Amniotic epithelial cell (primary cell): ENCODE data around the gene GPR149.
"Not testable (repeated sequence)": the region's sequence is repeated elsewhere in the genome, so short reads cannot be mapped to it uniquely, and the experiment has no call there.

Source experiments
- DNase-seq: peaks from one replicate; pipeline ENCODE4 v3.0.0-alpha.2; 2010; ENCODE audit warnings: low read depth

GPR149 gene, protein sequence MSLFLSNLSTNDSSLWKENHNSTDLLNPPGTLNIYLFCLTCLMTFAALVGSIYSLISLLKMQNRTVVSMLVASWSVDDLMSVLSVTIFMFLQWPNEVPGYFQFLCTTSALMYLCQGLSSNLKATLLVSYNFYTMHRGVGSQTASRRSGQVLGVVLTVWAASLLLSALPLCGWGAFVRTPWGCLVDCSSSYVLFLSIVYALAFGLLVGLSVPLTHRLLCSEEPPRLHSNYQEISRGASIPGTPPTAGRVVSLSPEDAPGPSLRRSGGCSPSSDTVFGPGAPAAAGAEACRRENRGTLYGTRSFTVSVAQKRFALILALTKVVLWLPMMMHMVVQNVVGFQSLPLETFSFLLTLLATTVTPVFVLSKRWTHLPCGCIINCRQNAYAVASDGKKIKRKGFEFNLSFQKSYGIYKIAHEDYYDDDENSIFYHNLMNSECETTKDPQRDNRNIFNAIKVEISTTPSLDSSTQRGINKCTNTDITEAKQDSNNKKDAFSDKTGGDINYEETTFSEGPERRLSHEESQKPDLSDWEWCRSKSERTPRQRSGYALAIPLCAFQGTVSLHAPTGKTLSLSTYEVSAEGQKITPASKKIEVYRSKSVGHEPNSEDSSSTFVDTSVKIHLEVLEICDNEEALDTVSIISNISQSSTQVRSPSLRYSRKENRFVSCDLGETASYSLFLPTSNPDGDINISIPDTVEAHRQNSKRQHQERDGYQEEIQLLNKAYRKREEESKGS

DNA sequence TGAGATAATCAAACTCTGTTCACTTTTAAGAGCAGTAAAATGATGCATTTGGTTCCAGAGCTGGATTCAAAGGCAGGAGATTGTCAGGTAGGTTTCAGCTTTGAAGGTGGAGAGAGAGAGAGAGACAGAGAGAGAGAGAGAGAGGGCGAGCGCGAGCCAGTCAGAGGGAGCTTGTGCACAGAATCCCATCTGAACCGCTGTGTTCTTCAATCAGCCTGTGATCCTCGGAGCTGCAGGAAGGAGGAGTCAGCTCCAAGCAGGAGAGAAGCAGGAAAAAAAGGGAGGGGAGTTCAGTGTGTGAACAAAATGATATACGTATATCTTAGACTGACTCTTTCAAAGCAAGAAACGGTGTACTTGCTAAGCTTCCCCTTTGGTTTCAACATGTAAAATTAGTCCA lies at the start of gene GPR149:
TSS of gene GPR149 (minus strand) at position 177 of the 400 bp plus-strand sequence. CDS start 575 bp downstream, outside the sequence.
- DNase-seq: no peak

DNA sequence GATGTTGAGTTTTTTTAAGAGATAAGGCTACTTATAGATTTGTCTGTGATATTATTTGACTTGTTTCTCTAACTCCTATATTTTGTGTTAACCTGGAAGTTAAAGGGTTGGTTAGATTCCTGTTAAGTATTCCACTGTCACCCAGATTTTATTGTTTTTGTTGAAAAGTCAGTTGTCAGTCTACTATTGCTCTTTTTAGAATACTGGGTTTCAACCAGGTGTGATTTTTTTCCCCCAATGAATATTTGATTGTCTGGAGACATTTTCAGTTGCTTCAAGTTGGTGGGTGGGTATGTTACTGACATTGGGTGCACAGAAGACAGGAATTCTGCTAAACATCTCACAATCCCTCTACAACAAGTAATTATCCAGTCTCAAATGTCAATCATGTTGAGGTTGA lies 43.8 kb upstream of the GPR149 start:
- DNase-seq: no peak

DNA sequence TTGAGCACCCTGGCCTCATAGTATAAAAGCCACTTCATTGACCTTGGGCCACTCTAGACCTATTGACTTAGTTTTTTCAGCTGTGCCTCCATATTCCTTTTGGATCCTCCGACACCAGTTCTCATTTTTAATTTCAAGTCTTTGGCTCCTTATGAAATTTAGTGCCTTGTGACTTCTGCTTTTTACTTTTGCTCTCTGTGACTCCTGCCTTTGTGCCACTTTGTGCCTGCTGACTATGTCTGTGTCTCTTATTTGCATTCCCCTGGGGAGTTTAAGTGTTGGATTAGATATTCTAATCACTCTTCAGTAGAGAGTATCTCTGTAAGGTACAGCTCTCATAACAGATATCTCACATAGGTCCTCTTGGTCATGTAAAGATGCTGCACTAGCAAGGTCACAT lies 39.6 kb upstream of the GPR149 start:
- no peak for DNase-seq

DNA sequence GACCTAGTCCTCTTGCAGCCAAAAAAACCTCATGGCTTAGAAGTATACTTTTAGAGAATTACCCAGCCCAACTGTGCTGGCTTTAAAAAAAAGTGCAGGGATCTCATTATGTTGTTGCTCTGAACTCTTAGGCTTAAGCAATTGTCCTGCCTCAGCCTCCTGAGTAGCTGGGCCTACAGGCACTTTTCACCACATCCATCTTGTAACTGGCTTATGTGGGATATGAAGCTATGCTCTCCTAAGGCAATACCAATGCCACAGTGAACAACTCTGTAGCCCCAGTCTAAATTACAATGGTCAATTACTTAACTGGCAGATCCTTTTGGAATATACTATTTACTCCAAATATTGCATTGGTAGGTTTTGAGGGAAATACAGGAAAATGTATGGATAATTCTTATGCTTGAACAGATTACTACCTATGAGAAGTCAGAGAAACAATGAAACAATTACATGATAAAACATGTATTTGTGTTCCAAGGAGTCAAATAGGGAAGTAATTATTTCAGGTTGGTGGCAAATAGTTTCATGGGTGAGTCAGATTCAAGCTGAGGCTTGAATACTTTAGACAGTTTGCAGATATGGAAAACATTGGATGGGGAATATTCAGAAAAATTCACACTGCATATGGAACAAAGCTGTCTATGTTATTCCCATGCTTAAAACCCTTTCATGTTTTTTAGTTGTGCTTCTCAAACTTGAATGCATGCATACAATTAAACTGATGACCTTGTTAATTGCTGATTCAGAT lies 34.6 kb upstream of the GPR149 start:
- no peak for DNase-seq

DNA sequence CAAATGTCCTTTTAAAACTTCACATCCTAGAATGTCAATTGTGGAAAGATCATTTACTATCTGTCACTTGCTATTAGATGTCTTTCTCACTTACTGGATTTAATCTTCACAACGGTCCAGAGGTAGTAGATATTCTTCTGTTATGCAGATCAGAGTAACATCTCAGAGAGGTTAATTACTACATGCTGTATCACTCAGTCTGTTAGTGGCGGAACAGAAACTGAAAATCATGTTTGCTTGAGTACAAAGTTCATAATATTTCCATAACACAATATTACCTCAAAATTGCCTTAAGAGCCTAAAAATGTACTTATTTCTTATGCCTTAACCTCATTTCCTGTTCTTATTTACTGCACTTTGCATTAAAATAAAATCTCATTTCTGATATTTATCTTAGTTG lies 28.6 kb upstream of the GPR149 start:
- DNase-seq: no peak

DNA sequence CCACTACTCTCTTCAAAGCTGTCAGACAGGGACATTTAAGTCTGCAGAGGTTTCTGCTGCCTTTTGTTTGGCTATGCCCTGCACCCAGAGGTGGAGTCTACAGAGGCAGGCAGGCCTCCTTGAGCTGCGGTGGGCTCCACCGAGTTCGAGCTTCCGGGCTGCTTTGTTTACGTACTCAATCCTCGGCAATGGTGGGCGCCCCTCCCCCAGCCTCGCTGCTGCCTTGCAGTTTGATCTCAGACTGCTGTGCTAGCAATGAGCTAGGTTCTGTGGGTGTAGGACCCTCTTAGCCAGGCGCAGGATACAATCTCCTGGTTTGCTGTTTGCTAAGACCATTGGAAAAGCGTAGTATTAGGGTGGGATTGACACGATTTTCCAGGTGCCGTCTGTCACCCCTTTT lies 9.1 kb upstream of the GPR149 start:
- not testable (repeated sequence) for DNase-seq

DNA sequence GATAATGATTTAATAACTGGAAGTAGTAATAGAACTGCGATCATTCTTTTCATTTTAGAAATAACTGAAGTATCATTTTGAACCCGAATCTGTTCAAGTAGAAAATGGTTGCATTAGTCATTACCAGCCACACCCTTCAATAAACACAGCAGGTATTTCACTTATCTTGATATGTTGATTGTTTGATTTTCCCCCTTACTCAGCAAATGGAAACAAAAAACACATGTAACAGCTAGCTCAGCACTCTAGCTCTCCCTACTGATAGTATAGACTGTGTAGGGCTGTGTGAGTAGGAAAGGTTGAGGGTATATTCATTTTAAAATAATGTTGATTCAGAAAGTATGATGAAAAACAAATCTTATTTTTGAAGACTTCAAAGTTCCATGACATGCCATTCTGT lies 1.1 kb upstream of the GPR149 start:
- no peak for DNase-seq

DNA sequence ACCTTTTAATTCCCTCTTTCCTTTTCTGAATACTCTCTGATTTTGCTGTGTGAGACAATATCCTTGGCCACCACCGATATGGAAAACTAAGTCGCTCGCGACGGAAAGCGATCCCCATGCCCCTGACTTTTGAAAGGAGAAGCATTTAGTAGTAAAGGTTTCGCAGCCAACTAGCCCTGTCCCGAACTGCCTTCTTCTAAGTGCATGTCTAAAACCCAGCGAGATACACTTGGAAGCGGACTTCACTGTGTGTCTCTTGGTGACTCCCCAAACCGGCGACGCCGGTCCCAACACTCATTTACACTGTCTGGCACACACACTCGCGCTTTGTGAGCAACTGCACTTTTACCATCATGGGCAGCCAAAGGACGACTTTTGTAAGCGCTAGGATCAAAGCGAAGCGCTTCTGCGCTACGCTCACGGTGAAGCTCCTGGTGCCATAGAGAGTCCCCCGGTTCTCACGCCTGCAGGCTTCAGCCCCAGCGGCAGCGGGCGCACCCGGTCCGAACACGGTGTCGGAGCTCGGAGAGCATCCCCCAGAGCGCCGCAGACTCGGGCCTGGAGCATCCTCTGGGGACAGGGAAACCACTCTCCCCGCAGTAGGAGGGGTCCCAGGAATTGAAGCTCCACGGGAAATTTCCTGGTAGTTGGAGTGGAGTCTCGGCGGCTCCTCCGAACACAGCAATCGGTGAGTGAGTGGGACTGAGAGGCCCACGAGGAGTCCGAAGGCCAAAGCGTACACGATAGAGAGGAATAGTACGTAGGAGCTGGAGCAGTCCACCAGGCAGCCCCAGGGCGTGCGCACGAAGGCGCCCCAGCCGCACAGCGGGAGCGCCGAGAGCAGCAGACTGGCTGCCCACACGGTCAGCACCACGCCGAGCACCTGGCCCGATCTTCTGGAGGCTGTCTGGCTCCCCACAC lies 1.4 kb downstream of the GPR149 start:
- no peak for DNase-seq

DNA sequence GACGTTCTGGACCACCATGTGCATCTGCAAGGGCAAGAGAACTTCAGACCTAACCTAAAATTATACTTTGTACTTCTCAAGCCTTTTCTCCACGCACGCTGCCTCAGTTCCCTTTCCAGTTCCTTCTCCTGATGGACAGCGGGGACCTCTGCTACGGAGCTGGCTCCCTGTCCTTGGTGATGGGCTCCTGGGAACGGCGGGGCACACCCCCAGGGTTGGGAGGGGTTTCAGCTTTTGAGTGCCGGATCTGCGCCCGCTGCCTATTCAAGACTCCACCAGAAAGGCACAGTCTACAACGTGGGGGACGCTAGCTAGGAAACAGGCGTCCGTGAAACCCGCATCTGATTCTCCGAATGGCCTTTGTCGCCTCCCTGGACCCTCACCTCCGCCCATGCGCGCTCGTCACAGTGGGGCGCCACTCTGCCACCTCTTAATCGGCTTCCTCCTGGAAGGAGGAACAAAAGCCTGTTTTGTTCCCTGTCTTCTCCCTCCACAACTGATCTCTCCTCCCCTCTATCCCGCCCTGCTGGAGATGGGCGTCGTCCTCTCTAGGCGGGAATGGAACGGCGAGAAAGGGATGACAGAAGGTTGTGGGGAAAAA lies 2.2 kb downstream of the GPR149 start:
- no peak for DNase-seq

DNA sequence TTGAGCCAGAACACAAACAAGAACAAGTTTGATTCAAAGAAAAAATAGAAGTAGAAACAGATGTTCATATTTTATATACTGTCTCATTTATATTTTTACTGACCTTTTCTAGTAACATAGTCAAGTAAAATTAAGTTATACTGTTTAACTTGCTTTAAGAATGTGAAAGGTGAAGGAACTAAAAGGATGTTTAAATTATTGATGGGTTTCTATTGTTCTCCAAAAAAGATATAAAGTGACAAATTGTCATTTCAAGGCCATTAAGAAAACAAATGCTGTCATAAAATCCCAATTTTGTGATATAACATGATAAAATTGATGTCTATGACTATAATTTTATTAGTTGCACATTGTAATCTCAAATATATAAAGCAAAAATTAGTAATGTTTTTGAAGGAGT lies 7.3 kb downstream of the GPR149 start:
- no peak for DNase-seq

DNA sequence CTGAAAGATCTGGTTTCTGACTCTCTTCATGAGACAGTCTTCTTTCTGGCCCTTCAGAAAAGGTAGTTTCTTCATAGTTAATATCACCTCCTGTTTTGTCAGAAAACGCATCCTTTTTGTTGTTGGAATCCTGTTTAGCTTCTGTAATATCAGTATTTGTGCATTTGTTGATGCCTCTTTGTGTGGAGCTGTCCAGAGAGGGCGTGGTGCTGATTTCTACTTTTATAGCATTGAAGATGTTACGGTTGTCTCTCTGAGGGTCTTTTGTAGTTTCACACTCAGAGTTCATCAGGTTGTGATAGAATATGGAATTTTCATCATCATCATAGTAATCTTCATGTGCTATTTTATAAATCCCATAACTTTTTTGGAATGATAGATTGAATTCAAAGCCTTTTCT lies 8.9 kb downstream of the GPR149 start:
- peak; percentile 10 for DNase-seq

DNA sequence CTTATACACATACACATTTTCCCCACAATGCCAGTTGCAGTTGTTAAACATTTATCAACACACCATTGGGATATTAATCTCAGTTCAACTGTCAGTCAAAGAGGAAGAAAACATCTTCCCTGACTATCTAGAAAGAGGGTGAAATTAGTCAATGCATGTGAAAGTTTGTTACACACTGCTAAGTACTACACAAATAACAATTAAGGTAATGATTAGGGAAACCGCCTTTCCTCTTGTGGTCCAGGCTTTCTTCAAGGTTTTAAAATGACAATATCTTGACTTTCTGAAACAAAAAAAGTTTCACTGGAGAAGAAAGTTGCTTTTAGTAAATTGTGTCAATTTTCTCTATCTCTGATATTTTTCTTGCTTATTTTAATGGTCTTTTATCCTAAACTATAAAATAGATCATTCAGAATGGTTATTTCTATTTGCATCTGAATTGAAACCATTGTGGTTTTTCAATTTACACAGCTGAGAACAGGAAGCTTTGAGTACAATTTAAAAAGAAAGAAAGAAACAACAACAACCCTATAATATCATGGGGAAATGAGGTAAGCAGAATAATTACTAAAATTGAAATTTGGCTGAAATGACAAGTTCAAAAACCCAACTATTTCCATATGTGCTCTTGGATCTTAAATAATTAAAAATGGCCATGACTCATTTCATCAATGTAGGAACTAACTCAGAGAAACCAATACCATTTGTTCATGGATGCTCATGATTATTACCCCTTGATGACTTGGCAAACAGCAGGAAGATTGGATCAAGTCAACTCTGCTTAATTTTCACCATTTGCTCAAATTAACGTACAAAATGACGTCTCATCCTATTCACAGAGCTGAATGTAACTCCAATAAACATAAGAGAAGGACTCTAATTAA lies 31.7 kb downstream of the GPR149 start:
- DNase-seq: no peak

DNA sequence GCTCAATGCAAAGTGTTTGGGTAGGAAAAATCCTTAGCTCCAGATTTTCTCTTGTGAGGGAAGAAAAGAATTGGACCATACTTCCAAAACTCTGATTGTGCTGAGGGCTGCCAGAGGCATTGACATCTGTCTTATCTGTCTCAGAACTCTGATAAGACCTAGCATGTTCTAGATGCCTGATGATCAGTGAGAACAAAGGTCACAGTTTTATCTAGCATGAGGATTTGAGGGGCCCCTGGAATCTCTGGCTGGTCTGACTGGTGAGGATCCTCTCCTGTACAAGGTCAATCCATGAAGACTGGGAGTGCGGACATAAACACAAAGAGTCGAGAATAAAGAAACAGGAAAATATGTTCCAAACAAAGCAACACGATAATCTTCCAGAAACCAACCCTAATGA lies 40.1 kb downstream of the GPR149 start:
- DNase-seq: no peak

DNA sequence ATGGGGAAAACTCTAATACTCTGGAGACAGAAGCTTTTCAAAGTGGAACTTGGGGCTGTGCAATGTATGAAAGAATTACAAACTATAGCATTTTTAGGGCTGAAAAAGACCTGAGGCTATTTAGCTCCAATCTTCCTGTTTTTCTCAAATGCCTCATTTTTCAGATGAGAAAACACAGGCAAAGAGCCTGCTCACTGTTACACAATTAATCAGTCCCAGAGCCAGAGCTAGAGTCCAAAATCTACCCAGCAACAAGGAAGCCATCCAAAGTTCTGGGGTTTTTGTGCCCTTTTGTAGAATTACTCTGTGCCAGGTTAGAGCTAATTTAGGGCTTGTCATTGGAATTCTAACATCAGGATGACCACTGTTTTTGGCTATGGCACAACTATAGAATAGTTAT lies 45.5 kb downstream of the GPR149 start:
- no peak for DNase-seq

DNA sequence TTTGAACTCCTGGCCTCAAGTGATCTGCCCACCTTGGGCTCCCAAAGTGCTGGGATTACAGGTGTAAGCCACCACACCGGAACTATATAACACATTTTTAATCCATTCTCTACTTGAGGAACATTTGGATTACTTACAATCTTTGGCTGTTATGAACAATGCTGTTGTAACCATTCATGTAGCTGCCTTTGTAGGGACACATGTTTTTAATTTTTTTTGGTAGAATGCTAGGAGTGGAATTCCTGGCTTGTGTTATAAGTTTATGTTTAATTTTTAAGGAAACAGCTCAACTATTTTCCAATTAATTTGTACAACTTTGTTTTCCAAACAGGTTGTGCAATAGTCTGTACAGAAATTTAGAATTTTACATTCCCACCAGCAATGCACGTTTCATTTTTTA lies 51.7 kb downstream of the GPR149 start:
- DNase-seq: no peak

DNA sequence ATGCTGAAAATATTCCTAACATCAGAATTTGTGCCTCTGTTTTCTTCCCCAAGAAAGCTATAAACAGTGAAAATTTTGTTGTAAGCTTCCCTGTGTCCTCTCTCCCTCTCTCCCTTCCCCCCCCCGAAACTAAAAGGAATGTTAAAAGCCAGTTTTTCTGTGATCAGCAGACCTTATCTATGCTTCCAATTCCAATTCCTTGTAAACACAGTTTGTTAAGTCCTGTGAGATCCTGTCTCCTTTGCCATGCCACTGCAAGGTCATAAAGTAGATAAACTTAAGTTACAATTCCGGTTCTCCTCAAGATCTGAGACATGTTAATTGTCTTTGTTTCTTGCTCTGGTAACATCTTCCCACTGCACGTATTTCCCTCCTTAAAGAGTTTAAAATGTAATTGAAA lies 62.8 kb downstream of the GPR149 start:
- no peak for DNase-seq

DNA sequence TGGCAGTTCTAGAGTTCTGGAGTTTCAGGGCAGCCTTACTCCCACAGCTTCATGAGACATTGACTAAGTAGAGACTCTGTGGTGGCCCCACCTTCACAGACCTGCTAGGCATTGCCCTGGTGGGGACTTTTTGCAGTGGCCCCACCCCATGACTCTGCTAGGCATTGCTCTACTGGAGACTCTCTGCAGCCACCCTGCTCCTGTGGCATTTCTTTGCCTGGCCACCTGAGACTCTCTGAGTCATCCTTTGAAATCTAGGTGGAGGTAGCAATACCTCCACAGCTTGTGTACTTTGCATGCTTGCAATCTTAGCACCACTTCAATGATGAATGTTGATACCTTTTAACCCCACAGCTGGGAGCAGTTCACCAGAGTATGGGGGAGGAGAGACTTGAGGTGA lies 65.1 kb downstream of the GPR149 start:
- DNase-seq: no peak

DNA sequence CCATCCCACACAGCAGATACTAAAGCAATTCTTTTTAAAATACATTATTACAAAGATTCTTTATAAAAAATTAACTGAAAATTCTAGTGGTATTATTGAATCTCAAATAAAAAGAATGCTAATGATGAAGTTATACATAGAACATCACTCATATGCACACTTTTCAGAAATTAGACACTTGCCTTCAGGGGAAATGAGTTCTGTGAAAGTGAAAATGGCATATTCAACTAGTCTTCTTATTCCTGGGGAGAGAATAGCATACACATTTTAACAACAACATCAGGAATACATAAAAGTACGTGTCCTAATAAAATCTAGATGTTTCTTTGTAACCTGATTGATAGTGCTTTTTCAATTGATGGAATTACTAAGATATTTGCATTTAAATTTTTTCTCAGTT lies 68.9 kb downstream of the GPR149 start:
- no peak for DNase-seq

DNA sequence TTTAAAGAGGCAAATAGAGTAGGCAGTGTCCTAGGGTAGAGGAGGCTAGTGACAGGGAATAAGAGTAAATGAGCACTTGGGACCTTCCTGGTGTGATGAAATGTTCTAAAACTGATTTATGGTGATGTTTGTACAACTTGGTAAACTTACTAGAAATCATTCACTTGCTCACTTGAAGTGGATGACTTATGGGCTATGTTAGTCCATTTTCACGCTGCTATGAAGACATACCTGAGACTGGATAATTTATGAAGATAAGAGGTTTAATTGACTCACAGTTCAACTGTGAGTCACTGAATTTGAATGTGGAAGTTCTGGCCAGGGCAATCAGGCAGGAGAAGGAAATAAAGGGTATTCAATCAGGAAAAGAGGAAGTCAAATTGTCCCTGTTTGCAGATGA lies 74.0 kb downstream of the GPR149 start:
- peak; percentile 1 for DNase-seq

DNA sequence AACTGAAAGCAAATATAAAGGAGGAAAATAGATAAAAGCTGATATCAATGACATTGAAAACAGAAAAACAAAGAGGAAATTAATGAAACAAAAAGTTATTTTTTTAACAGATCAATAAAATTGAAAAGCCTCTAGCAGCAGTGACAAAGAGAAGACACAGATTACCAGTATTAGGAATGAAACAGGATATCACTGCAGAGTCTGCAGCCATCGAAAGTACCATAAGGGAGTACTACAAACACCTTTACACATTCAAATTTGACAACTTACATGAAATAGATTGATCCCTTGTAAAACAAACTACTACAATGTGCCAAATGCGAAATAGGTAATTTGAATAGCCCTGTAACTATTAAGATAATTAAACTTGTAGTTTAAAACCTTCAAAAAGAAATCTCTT lies 80.8 kb downstream of the GPR149 start:
- no peak for DNase-seq
